ENCODE results near the gene TLR9. TPM values are rescaled to one million over a fixed set of nuclear protein-coding genes. Genes with fewer than 3 reads are reported as not detected.

TLR9 gene
- total RNA-seq, 1 experiment from 2014 or later: not detected

DNA sequence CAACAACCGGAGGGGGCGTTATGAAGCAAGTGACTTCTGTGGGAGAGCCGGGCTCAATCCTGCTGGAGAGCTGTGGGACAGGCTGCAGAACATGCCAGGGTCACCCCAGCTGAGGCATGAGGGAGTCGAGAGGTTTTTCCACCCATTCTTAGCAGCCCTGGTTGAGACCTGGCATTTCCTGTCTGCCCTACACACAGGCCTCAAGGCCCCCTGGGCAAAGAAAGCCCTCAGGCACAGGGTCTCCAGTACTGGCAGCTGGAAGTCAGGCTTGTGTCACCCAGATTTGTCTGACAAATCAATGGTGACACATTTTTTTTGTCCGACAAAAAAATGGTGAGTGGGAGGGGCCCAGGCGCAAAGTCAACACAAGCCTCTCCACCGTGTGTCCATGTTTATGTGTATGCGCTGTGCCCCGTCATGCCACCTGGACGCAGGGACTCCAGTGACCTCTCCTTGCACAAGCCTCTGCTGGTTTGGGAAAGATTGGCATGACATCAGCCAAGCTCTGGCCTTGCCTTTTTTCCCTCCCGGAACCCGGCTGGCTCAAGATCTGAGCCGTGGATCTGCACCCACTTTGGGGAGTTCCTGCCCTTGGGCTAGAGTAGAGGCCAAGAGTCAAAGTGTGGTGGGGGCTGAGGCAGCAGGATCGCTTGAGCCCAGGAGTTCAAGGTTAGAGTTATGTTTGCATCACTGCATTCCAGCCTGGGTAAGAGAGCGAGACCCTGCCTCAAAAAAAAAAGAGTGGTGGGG is 48.3 kb downstream of the TLR9 start:
- Mint-ChIP-seq H3K27ac (peak overlapping the region in 1 of 3 experiments; percentile 76; a peak in 2 of 7 replicates), H3K4me1 (peaks cover 17 to 19% of the 10 kb centered on the region in 2 experiments), H3K4me3 (no peak overlapping the region), H3K27me3 (ENCODE audit: low read depth) (peaks cover 6% of the 10 kb centered on the region; the same call in 1 of the 2 replicates), H3K36me3 (ENCODE audit: insufficient read depth in 1 of 3, low read depth in 3 of 3) (no peaks in the 10 kb centered on the region), H3K9me3 (no peaks in the 10 kb centered on the region)
- H3K27ac ChIP-seq (ENCODE audit: insufficient read length, low read depth, low read length): no peak overlapping the region
- no peak overlapping the region for H3K56ac ChIP-seq (ENCODE audit: insufficient read length, low read depth, low read length)
- no peaks in the 10 kb centered on the region for H3K23me2 ChIP-seq (ENCODE audit: insufficient read length, low read depth, low read length, poor library complexity, severe bottlenecking)
- no peak overlapping the region for H2BK15ac ChIP-seq (ENCODE audit: low read depth, low read length)
- no peak overlapping the region for H4K91ac ChIP-seq (ENCODE audit: insufficient read length, low read depth, low read length)
- H4K20me1 ChIP-seq (ENCODE audit: control insufficient read depth, insufficient read depth, insufficient read length): no peaks in the 10 kb centered on the region
- H3K4me2 ChIP-seq (ENCODE audit: insufficient read depth, insufficient read length, low read length): no peak overlapping the region
- H3K27me3 ChIP-seq (ENCODE audit: insufficient read depth, low read length): no peaks in the 10 kb centered on the region
- no peak overlapping the region for H3K23ac ChIP-seq (ENCODE audit: insufficient read length, low read depth, low read length)
- H3K18ac ChIP-seq (ENCODE audit: insufficient read length, low read depth, low read length): no peak overlapping the region
- no peak overlapping the region for H2BK12ac ChIP-seq (ENCODE audit: insufficient read length, low read depth, low read length)
- WGBS (ENCODE audit: extremely low coverage, insufficient read length, low lambda C conversion rate): no CpG with 5 or more reads among the region's 15 CpGs
- H2AFZ ChIP-seq (ENCODE audit: low read length): no peak overlapping the region
- H3K4me1 ChIP-seq (ENCODE audit: insufficient read depth, low read length): no peaks in the 10 kb centered on the region
- no peak overlapping the region for H3K4ac ChIP-seq (ENCODE audit: low read depth, low read length)
- DNase-seq: no peak
- H3K14ac ChIP-seq (ENCODE audit: insufficient read depth, low read length): no peak overlapping the region; the same call in 1 of the 2 replicates
- H4K8ac ChIP-seq (replicated peaks; ENCODE audit: insufficient read length, low read depth, low read length): no peak overlapping the region
- H2BK5ac ChIP-seq (ENCODE audit: insufficient read length, low read length): no peak overlapping the region
- no peak overlapping the region for H4K5ac ChIP-seq (ENCODE audit: insufficient read length, low read depth, low read length)
- H3K9ac ChIP-seq (ENCODE audit: extremely low read depth, insufficient read length, low read length): no peak overlapping the region
- H2BK20ac ChIP-seq (ENCODE audit: low read depth, low read length, poor library complexity, severe bottlenecking): no peak overlapping the region
- H3K79me1 ChIP-seq (ENCODE audit: insufficient read depth, low read depth, low read length, poor library complexity, severe bottlenecking): no peaks in the 10 kb centered on the region
- H2BK120ac ChIP-seq (ENCODE audit: low read depth, low read length, poor library complexity, severe bottlenecking): no peak overlapping the region
- H2AK5ac ChIP-seq (ENCODE audit: insufficient read length, low read length): no peak overlapping the region
- TF ChIP-seq, protein P1, sequence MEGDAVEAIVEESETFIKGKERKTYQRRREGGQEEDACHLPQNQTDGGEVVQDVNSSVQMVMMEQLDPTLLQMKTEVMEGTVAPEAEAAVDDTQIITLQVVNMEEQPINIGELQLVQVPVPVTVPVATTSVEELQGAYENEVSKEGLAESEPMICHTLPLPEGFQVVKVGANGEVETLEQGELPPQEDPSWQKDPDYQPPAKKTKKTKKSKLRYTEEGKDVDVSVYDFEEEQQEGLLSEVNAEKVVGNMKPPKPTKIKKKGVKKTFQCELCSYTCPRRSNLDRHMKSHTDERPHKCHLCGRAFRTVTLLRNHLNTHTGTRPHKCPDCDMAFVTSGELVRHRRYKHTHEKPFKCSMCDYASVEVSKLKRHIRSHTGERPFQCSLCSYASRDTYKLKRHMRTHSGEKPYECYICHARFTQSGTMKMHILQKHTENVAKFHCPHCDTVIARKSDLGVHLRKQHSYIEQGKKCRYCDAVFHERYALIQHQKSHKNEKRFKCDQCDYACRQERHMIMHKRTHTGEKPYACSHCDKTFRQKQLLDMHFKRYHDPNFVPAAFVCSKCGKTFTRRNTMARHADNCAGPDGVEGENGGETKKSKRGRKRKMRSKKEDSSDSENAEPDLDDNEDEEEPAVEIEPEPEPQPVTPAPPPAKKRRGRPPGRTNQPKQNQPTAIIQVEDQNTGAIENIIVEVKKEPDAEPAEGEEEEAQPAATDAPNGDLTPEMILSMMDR (conservative IDR thresholded peaks at IDR 0.05): no peak
- H3K79me2 ChIP-seq (ENCODE audit: insufficient read depth, low read length): no peaks in the 10 kb centered on the region
- H3K9me3 ChIP-seq (ENCODE audit: control insufficient read depth, low read depth, low read length): no peaks in the 10 kb centered on the region
- no peak overlapping the region for H3T11ph ChIP-seq (ENCODE audit: low read length)
